ENCODE measurements around the gene WFDC5.
"Not testable (repeated sequence)": the region's sequence is repeated elsewhere in the genome, so short reads cannot be mapped to it uniquely, and the experiment has no call there.

WFDC5 gene

GRCh38 chr20:45087097-45087790 is 27.7 kb downstream of the WFDC5 start:
- DNase-seq = no peak

- DNase-seq = no peak
Measured at GRCh38 chr20:45085867-45086266, 29.1 kb downstream of the WFDC5 start.

- no peak for DNase-seq
Measured at GRCh38 chr20:45085289-45085688, 29.7 kb downstream of the WFDC5 start.

DNA sequence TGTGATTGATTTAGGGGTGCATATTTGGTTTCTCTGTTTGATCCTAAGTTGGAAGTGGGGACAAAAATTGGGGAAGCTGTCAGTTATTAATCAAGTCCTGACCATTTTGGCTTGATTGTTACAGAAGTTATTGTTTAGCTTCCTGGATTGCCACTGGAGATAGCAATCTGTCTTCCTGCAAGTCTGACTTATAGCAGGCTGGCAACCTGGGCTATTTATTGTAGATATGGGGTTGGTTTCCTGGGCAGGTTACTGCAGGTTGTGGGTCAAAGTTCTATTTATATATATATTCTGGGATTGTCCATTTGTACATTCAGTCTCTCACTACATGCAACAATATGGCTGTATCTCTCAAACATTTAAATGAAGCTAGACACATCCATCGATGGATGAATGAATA is 31.8 kb downstream of the WFDC5 start:
- DNase-seq = no peak

DNA sequence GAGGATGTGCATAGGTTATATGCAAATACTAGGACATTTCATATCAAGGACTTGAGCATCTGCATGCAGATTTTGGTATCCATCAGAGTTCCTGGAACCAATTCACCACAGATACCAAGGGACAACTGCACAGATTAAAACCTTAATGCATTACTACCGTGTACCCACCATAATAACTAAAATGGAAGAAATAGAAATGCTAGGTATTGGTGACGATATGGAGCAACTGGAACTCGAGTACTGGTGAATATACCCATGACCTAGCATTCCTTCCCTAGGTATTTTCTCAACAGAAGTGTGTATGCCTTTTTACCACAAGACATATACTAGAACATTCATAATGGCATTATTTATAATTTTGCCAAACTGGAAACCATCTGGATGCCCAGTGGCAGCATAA is 32.5 kb downstream of the WFDC5 start:
- DNase-seq = no peak

GRCh38 chr20:45080867-45081624 is 33.9 kb downstream of the WFDC5 start:
- DNase-seq = no peak

DNA sequence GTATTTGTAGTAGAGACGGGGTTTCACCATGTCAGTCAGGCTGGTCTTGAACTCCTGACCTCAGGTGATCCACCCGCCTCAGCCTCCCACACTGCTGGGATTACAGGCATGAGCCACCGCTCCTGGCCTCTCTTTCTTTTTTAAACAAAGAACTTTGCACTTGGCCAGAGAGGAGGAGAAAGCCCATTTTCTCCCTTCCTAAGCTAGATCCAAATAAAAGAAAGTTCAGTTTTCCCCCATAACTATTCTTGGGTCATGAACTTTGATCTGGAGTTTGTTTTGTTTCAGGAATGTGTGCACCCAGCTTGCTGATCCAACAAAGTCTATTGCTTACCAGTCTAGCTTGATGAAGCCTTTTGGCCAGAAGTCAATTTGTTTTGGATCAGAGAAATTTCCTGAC is 37.4 kb downstream of the WFDC5 start:
- no peak for DNase-seq

DNA sequence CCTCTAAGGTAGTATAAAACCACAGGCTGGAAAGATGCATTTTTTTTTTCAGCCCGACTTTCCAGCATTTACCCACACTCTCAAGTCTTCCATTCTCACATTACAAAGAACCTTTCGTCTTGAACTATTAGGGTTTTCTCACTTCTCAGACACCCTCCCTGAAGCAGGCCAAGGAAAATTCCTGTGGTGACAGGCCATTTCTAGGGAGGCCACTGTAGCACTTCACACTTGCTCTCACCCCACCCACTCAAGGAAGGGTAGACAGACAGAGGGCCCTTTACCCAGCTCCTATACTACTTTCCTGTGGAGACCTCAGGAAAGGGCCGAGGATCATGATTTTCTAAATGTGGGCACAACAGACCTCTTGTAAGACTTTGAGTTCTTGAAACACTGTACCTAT is 41.8 kb downstream of the WFDC5 start:
- DNase-seq = no peak

GRCh38 chr20:45072066-45072465 is 42.9 kb downstream of the WFDC5 start:
- DNase-seq = no peak

GRCh38 chr20:45070932-45071632 is 43.9 kb downstream of the WFDC5 start:
- no peak for DNase-seq

DNA sequence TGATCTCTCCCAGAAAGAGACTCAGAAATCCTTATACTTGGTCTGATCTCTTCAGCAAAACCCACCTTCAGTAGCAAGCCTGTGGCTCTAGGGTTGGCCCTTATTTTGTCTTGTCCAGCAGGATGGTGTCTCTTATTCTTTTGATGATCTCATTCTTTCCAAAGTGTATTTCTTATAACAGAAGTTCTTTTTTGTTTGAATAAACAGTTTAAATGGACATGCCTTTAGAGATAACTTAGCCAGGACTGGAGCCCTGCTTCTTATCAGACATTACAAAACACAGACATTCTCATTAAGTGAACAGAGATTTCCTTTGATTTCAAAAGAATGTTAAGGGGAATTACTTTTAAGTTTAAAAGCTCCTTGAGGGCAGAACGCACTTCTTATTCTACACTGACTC is 45.7 kb downstream of the WFDC5 start:
- no peak for DNase-seq

DNA sequence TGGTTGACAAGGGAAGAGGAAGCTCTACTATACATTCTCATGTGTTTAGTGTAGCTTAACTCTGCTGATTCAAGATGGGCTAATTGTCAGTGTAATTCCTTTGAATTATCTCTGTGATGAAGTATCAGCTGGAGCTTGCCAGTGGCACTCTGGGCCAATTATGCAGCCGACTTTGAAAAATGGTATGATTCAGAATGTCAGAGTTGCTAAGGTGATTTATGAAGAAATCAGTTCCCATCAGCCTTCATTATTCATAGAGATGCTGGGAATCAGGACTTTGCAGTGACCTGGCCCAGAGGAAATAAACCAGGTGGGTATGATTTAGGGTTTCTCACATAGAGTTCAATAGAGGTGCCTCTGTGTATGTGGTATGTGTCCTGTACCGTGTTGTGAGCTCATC is 47.4 kb downstream of the WFDC5 start:
- DNase-seq = no peak

- DNase-seq = no peak
Measured at GRCh38 chr20:45067087-45067486, 47.9 kb downstream of the WFDC5 start.

DNA sequence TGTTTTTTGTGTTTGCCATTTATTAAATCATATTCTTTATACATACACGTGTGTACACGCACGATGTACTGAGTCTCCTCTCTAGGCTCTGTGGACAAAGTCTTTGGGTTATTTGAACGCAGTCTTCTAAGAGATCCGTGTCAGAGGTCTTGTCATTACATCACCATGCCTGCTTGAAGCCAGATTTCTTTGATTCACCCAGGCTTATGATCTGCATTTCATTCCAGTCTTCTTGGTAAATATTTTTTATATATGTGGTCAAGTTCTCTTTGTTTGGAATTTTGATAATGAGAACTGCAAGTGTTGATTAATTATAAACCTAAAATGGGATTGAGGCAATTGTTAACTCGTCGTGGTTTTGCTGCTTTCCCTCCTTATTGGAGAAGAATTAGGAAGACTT is 48.6 kb downstream of the WFDC5 start:
- DNase-seq = no peak

- no peak for DNase-seq
Measured at GRCh38 chr20:45064812-45065211, 50.2 kb downstream of the WFDC5 start.

DNA sequence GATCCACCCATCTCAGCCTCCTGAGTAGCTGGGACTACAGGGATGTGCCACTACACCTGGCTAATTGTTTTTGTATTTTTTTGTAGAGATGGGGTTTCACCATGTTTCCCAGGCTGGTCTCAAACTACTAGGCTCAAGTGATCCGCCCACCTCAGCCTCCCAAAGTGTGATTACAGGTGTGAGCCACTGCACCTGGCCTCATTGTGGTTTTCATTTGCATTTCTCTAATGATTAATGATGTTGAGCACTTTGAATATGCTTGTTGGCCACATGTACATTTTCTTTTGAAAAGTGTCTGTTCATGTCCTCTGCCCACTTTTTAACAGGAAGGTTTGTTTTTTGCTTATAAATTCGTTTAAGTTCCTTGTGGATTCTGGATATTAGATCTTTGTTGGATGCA is 51.9 kb downstream of the WFDC5 start:
- not testable (repeated sequence) for DNase-seq

DNA sequence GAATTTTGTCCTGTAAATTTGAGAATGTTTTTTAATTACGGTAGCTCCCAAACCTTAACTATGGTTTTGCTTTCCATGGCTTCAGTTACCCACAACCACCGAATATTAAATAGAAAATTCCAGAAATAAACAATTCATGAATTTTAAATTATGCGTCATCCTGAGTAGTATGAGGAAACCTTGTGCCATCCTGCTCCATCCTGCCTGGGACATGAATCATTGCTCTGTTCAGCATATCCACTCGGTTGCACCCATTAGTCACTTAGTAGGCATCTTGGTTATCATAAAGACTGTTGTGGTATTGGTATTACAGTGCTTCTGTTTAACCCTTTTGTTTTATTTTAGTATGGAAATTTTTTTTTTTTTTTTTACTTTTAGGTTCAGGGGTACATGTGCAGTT is 53.7 kb downstream of the WFDC5 start:
- DNase-seq = no peak

- no peak for DNase-seq
Measured at GRCh38 chr20:45060294-45060693, 54.7 kb downstream of the WFDC5 start.

Data from activated T-cell treated with anti-CD3 and anti-CD28 coated beads, Interleukin-2, amount 50 U/mL, for 1 hour (primary cell).